DOHH2 (cell line): ENCODE data around the gene BCORL1.

ENCODE experiments used
- CTCF ChIP-seq: fragments of 200-600 bp; sonication (generic); IDR thresholded peaks from one replicate; pipeline ENCODE4 v1.5.1; 2014; ENCODE audit warnings: antibody characterized with exemption, mild to moderate bottlenecking, low read depth, low read length; ENCODE audit not compliant: poor library complexity, severe bottlenecking
- EZH2phosphoT487 ChIP-seq: fragments of 200-600 bp; sonication (generic); IDR thresholded peaks from 2 replicates; pipeline ENCODE4 v1.6.1; 2017; ENCODE audit warnings: borderline replicate concordance, mild to moderate bottlenecking, antibody characterized with exemption, low read length, moderate library complexity, mixed read lengths

- TF ChIP-seq CTCF (no peak), EZH2phosphoT487 (no peak)
Measured at GRCh38 chrX:130055899-130056298, 73.5 kb downstream of the BCORL1 start.
